ENCODE measurements around the gene PFDN1. TPM values are rescaled to one million over a fixed set of nuclear protein-coding genes. Genes with fewer than 3 reads are reported as not detected.

The PFDN1 gene
- total RNA-seq, 1 donor from 2014 or later = 68.1 TPM

DNA sequence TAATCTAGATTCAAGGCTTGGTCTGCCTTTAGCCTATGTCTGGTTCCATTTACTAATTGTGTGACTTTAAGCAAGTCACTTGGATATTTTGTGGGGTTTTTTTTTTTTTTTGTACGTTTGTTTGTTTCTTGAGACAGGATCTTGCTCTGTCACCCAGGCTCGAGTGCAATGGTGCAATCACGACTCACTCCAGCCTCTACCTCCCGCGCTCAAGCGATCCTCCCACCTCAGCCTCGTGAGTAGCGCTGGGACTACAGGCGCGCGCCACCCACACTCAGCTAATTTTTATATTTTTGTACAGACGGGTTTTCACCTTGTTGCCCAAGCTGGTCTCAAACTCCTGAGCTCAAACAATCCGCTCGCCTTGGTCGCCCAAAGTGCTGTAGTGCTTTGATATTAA lies 1.1 kb upstream of the PFDN1 start:
- DNase-seq (no peak), ATAC-seq (no peak)
- intact Hi-C loops (cut with micrococcal nuclease) = no loop called here

DNA sequence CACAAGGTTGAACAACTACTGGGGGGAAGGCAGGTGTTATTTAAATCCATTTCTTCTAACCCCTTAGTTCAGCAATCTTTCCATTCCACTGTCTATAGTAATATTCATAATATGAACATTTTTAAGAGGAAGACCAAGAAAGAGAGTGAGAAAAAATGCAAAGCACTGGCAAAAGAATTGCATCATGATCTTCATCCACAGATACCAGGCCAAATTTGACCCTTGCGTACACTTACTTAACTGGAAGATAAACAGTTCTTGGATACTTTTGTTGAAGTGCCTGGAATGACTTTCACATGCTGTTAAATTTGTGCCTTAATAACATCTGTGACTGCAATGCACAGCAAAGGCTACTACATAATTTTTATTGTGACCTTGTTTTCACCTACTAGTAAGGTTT lies 1.8 kb downstream of the PFDN1 start:
- DNase-seq (no peak), ATAC-seq (no peak)
- intact Hi-C loops (cut with micrococcal nuclease) = no loop called here

DNA sequence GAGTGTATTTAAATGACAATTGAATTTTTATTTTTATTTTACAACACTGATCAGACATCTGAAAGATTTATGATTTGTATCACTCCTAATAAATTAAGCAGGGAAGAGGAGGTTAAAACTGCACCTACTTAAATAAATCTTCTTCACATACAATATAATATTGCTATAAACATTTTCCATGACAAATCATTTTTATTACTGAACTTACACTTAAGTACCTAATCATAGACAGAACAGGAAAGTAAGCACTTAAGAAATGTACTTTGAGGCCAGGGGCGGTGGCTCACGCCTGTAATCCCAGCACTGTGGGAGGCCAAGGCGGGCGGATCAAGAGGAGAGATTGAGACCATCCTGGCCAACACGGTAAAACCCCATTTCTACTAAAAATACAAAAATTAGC lies 3.8 kb downstream of the PFDN1 start:
- ATAC-seq = no peak
- intact Hi-C loops (cut with micrococcal nuclease) = no loop called here

DNA sequence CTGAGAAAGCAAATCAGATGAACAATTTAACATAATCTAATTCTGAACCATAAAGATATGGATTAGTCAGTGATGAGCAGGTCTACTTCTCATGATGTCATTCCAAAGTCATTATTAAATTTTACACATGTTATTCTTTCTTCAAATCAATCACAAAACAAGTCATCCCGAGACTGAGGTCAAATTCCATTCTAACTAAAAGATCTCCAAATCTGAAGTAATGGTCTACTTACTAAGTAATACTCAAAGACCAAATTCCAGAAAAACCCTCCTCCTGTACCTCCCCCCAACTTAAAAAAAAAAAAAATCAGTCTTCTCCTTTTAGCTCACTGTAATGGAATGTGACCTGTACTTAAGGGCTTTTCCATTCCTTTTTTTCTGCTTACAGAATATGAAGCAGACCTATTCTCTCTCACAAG lies 4.7 kb downstream of the PFDN1 start:
- no peak for ATAC-seq
- no peak for DNase-seq
- intact Hi-C loops (cut with micrococcal nuclease) = no loop called here

More for the DNA sequence above, 3.8 kb downstream of the PFDN1 start:
- DNase-seq = no peak

DNA sequence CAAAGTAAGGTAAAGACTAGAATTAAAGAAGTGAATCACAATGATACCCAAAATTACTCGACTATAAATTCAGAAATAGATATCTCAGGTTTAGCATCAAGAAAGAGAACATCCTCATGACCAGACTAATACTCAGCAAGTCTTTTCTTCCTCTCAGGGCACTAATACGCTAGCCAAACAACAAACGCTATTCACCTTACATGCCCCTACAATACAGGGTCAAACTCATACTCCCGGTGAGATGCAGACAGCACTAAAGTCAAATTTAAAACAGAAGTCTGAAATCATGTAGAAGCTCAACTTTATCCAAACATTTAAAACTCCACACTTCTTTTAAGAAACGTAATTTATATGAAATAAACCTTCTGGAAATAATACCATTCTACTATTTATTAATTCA lies 5.6 kb downstream of the PFDN1 start:
- ATAC-seq (peak; percentile 36), DNase-seq (no peak)
- intact Hi-C loops (cut with micrococcal nuclease) = no loop called here

DNA sequence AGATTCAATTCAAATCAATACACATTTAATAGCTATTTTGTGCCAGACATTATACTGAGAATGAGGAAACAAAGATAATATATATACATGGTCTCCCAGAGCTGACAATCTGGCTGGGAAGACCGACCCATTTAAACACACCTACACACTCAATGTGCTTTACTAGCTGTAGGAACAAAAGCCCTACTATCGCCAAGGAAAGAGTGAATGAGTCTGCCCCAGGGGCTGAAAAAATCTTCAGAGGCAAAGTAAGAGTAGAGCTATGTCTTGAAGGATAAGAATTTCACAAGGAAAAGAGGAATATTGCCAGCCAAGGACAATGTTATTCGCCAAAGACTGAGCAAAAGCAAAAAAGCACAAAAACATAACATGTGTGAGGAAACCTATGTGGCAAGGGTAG lies 6.6 kb downstream of the PFDN1 start:
- intact Hi-C loops (cut with micrococcal nuclease) = no loop called here
- ATAC-seq = no peak

DNA sequence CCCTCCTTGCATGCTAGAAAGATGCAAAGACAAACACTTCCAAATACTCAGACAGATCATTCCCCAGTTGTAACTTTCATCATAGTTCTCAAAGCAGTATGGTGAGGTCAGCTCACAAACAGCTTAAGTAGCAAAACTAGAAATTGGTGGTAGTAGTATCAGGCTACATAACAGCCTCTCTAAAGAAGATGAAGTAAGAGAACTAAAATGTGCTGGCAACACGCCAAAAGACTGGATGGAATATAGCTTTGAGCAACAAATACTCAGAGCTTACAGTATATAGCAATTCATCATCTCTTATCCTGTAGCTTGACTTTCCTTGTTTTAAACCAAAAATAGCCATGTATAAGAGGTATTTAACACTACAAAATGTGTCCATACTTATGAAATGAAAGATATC lies 7.5 kb downstream of the PFDN1 start:
- DNase-seq (no peak), ATAC-seq (peak; percentile 83)
- intact Hi-C loops (cut with micrococcal nuclease) = no loop called here

More for the DNA sequence above, 6.6 kb downstream of the PFDN1 start:
- DNase-seq = no peak

DNA sequence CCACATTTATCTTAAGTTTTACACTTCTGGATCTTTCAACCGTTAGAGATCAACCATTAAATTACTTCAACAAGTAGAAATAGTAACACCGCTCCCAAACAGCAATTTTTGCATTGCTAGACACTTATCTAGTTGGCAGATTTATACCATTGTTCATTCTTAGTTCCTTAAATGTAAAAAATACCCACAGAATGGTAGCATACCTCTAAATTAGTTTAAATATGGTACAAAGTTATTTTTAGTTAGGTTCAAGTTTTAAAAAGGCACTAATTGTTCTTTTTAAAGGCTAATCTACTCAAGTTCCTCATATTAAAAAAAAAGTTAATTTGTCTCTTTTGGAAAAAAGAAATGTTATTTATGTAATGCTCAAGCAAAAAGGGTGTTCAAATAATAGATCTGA lies 8.1 kb downstream of the PFDN1 start:
- DNase-seq = no peak
- ATAC-seq = no peak
- intact Hi-C loops (cut with micrococcal nuclease) = no loop called here

DNA sequence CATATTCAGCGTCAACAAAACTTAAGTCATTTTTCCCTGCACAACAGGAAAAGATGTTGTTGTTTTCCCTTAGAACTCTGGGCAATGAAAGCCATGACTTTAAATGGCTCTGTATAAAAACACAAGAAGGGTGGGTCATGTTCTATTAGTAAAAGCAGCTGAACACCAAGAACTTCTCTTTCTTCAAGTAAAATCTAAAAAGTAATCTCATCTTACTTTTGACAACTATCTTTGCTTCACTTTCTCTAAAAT lies 9.1 kb downstream of the PFDN1 start:
- intact Hi-C loops (cut with micrococcal nuclease) = no loop called here
- no peak for DNase-seq
- ATAC-seq = no peak

DNA sequence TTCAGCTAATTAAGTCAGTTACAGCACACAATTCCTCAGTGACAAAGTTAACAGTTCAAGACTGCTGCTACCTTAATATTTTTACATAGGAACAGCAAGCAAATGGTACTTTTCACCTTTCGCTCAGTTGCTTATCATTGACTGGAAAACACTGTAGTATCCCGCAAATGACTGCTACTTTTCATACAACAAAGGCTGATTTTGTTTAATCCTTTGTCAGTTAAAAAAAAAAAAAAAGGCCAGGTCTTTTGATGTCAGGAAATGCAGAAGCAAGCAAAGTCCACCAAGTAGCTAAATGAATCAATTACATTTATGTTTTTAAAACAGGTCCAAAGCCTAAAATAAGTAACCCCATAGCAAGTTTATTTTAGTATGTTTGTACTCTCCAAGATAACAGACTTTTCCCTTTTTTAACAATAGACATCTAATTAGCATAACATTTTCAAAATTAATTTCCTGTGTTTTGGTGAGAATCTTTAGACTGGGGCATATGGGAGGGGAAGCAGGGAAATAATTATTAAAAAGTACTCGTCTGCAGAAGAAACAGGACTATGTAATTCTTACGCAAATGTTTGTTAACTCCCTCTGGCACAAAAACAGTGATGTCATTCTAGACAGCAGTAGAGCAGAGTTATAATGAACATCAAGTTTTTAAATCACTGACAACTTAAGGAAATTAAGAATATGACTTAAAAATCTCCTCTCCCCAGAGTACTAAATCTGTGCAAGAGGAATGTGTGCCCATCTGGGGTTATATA lies 9.6 kb downstream of the PFDN1 start:
- peak; percentile 29 for ATAC-seq
- no peak for DNase-seq
- intact Hi-C loops (cut with micrococcal nuclease) = no loop called here

DNA sequence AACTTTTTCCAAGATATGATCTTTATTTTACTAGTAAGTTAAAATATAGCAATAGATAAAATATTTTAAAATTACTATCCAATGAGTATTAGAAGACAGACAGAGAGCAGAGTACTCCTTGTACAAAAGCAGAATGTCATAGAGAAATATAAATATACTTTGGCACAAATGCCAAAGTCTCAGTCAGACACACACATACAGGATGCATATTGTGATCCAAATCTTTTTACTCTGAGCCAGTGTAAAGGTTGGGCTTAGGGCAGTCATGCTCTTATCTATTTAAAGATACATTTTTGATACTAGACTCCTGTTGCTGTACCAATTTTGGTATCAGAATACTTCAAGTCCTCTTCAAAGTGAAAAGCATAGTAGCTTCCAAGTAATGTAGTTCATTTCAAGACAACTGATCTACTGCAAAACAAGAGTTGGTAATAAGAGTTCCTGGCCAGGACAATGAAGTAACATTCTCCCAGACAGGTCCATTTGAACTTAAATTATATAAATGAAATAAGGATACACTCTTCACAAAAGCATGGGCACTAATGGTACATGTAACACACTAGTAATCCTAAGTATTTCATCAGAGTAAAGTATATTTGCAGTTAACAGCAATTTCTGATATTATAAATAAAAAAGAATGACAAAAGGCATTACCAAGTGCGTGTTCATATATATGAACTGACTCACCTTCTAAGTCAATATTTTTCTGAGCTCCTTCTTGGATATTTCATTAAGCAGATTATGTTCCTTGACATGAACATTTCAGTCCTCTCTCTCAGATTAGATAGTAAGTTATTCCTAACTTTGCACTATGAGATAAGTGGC lies 10.5 kb downstream of the PFDN1 start:
- ATAC-seq (peak; percentile 64), DNase-seq (no peak)
- intact Hi-C loops (cut with micrococcal nuclease) = no loop called here

DNA sequence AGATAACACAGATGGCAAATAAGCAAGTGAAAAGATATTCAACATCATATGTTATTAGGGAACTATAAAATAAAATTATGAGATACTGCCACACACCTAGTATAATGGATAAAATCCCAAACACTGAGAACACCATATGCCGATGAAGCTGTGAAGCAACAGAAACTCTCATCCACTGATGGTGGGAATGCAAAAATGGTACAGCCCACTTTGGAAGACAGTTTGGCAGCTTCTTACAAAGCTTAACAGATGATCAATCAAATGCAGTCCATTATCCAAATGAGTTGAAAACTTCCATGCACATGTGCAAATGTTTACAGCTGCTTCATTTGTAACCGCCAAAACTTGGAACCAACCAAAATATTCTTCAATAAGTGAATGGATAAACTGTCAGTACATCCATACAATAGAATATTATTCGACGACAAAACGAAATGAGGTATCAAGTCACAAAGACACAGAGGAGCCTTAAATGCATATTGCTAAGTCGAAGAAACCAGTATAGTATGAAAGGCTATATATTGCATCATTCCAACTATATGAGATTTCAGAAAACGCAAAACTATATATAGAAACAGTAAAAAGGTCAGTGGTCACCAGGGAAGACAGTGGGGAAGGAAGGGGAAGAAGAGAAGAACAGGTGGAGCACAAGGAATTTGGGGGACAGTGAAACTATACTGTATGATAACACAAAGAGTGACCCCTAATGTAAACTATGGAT lies 14.9 kb downstream of the PFDN1 start:
- DNase-seq (no peak), ATAC-seq (no peak)
- intact Hi-C loops (cut with micrococcal nuclease) = no loop called here

DNA sequence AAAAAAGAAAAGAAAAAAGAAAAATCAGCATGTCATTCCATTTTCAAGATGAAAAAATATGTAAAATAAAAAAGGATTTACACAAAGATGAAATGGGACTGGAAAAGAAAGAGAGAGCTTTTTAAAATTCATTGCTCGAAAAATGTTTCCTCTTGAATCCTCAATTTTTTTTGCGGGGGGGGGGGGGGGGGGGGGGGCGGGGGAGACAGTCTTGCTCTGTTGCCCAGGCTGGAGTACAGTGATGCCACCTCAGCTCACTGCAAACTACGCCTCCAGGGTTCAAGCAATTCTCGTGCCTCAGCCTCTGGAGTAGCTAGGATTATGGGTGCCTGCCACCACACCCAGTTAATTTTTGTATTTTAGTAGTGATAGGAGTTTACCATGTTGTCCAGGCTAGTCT lies 16.5 kb downstream of the PFDN1 start:
- DNase-seq (no peak), ATAC-seq (no peak)
- intact Hi-C loops (cut with micrococcal nuclease) = no loop called here

DNA sequence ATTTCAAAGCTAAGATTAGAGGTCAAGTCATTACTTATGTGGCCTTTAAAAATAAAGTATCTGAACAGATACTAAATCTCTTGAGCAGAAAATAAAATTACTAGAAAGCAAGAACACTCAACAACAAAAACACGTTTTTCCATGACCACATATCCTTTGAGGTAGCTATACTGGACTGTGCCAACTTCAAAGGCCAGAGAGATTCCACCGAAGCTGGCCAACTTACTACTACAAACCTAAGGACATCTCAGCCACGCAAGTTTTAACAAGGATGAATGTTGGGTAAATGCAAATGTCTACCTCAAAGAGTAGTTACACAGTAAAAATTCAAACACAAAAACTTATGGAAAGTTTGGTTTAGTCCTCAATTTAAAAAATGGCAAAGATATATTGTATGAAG lies 18.9 kb downstream of the PFDN1 start:
- DNase-seq (no peak), ATAC-seq (peak; percentile 46)
- intact Hi-C loops (cut with micrococcal nuclease) = no loop called here

DNA sequence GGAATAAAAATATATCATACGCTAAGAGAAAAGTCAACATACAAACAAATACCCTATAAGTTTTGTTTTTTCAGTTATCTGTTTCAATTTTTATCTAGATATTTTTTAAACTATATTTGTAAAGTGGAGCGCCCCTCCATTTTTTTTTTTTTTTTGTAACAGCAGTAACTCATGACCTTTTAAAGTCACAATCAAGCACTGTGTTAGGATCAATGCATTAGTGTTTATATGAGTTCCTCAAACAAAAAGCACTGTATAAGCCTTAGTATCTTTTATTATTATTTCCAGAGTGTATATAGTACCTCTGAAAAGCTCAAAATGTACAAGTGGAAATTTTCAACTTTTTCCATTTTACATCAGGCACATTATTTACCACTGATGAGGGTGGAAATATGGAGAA lies 20.6 kb downstream of the PFDN1 start:
- ATAC-seq = no peak
- intact Hi-C loops (cut with micrococcal nuclease) = no loop called here
- DNase-seq = no peak

DNA sequence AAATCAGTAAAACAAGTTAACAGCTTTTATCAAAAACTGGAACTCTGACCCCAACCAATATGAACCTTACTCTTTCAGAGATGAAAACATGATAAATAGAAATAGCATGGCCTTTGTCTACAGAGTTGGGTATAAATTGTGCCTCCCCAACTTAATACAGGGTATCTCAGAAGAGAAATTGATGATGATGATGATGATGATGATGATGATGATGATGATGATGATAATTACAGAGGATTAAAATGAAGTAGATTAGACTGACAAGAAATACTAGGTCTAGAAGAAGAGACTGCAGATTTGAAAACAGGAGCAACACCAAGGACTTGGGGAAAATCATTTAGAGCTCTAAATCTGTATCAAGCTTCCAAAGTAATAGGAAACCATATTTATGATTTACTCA lies 27.1 kb downstream of the PFDN1 start:
- no peak for DNase-seq
- ATAC-seq = no peak

DNA sequence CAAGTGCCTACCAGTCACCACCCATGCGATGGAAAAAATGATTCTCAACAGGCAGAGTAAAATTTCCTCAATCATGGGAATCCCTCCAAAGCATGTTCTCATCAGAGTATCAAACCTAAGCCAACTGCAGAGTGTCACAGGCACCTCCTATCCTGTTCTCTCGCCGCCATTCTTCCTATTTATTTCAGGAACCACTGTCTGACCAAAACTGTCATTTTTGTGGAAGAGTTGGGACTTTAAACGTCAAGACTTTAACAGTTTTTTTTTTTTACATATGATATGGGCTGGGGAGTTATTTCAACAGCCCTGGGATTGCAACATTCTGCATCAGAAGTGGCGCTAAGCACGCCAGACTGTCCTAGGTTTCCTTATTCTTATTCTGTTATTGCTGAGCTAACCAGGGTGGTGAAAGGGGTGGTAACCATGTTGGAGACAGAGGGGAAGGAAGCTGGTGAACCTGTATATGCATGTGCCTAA lies 29.5 kb downstream of the PFDN1 start:
- DNase-seq (no peak), ATAC-seq (peak; percentile 81)
- intact Hi-C loops (cut with micrococcal nuclease) = no loop called here

More for the DNA sequence above, 27.1 kb downstream of the PFDN1 start:
- intact Hi-C loops (cut with micrococcal nuclease) = no loop called here

DNA sequence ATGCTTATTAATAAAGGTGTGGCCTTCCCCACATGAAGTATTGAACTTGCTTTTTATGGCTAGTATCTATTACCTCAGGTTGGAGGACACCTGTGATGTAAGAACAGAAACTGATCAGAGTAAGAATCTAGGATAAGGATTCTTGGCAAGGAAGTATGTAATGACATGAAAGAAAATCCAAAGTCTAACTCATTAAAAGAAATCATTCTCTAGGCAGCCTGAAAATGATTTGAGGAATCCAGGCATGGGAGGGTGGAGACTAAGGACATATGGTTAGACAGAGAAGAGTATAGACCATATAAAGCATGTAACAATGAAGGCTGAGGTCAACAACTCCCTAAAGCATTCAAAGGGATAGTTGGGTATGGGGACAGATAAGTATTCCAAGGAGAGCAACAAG lies 32.9 kb downstream of the PFDN1 start:
- DNase-seq (no peak), ATAC-seq (no peak)
- intact Hi-C loops (cut with micrococcal nuclease) = no loop called here

DNA sequence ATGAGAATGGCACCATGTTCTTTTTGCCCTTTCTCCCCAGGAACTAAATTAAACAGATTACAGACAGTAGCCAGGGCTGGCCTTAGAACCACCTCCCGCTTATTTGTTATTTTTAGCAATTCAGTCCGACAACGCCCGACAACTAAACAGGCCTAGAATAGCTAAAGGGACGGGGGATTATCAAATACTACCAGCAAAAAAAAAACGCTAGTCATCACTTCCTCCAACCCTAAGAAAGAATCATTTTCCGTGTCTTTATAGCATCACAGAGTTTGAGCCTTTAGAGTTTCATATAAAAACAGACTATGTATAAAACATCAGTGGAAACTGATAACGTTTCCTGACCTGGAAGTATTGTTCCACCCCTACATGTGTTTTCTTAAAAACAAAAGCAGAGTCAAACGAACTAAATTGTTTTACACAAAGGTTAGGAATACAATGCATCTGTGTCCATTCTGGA lies 35.3 kb downstream of the PFDN1 start:
- intact Hi-C loops (cut with micrococcal nuclease) = no loop called here
- DNase-seq (no peak), ATAC-seq (peak; percentile 78)

DNA sequence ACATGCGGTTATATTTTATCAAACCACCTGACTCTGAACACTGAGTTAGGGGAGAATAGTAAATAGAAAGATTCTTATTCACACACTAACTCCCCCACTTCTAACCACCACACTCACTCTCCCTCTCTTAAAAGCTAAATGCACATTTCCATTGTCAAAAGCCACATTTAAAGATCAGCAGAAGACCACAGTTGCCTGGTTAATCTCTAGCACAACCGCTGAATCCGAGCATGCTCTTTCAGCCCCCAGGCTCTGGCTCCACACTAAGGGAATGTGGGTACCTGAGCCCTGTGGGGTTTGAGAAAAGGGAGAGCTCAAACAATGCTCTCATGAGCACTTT lies 35.7 kb downstream of the PFDN1 start:
- no peak for ATAC-seq
- no peak for DNase-seq
- intact Hi-C loops (cut with micrococcal nuclease) = no loop called here

Measured in left ventricle myocardium superior (tissue), 1 donor.